C4-2B (cell line): ENCODE measurements around the gene PCDHA13.
"Not testable (repeated sequence)": the region's sequence is repeated elsewhere in the genome, so short reads cannot be mapped to it uniquely, and the experiment has no call there.

Experiments used
- H3K27ac ChIP-seq: fragments of 450-650 bp; 2 replicates; pipeline ENCODE4 v1.5.1; 2017
- CTCF ChIP-seq: fragments of 450-650 bp; conservative IDR thresholded peaks from 2 replicates; pipeline ENCODE4 v1.5.1; 2017; ENCODE audit warnings: mild to moderate bottlenecking
- ZFX ChIP-seq: fragments of 450-650 bp; IDR thresholded peaks from 2 replicates; pipeline ENCODE4 v1.6.1; 2017

PCDHA13 gene

GRCh38 chr5:140881889-140882590, at the start of gene PCDHA13:
Gene PCDHA13 (plus strand): TSS chr5:140882124. CDS start chr5:140882269, 145 bp downstream.
- TF ChIP-seq ZFX = no peak
- peak; percentile 72 for TF ChIP-seq CTCF
- H3K27ac ChIP-seq = no peak within 1 kb of the TSS

- H3K27ac ChIP-seq = no peak within 1 kb of the TSS
- TF ChIP-seq CTCF (peak; percentile 57), ZFX (no peak)
Measured at GRCh38 chr5:140833993-140834392, 47.9 kb upstream of the PCDHA13 start, which contains the start of gene PCDHA7. Gene PCDHA7 (plus strand): TSS chr5:140834269. CDS start chr5:140834384, 115 bp downstream.

- not testable (repeated sequence) for H3K27ac ChIP-seq
- peak; percentile 36; the same call in 1 of the 2 replicates for TF ChIP-seq CTCF
Measured at GRCh38 chr5:140834439-140835008, 47.4 kb upstream of the PCDHA13 start.

GRCh38 chr5:140835622-140836510, 46.1 kb upstream of the PCDHA13 start:
- TF ChIP-seq CTCF (no peak), ZFX (no peak)
- no peak overlapping the region for H3K27ac ChIP-seq

- H3K27ac ChIP-seq = no peak within 1 kb of the TSS
- TF ChIP-seq ZFX = no peak
- TF ChIP-seq CTCF = peak; percentile 83
Measured at GRCh38 chr5:140840978-140841962, 40.7 kb upstream of the PCDHA13 start, which contains the start of gene PCDHA8. Gene PCDHA8 (plus strand): TSS chr5:140841187. CDS start chr5:140841322, 135 bp downstream.

GRCh38 chr5:140842798-140843733, 38.9 kb upstream of the PCDHA13 start:
- TF ChIP-seq CTCF = no peak
- TF ChIP-seq ZFX = no peak
- H3K27ac ChIP-seq = no peak overlapping the region
